ENCODE data around the gene HORMAD2. TPM values are rescaled to one million over a fixed set of nuclear protein-coding genes. Genes with fewer than 3 reads are reported as not detected.

The HORMAD2 gene
- total RNA-seq, 1 donor from 2014 or later: not detected

GRCh38 chr22:30206944-30207343 is 126.7 kb downstream of the HORMAD2 start:
- Mint-ChIP-seq H3K27ac (peak overlapping the region; percentile 86), H3K4me1 (ENCODE audit: unreplicated experiment) (peaks cover 51% of the 10 kb centered on the region), H3K4me3 (no peak overlapping the region), H3K36me3 (no peaks in the 10 kb centered on the region), H3K27me3 (peaks cover 7% of the 10 kb centered on the region), H3K9me3 (no peaks in the 10 kb centered on the region)
- no peak for TF ChIP-seq CTCF (conservative IDR thresholded peaks at IDR 0.05)
- no peak for DNase-seq (ENCODE audit: extremely low spot score, unreplicated experiment)

GRCh38 chr22:30208631-30209603 is 128.7 kb downstream of the HORMAD2 start:
- H3K27me3 Mint-ChIP-seq: peaks cover 13% of the 10 kb centered on the region
- no peak for DNase-seq (ENCODE audit: extremely low spot score, unreplicated experiment)
- H3K27ac Mint-ChIP-seq: peak overlapping the region; percentile 58

GRCh38 chr22:30209642-30210041 is 129.4 kb downstream of the HORMAD2 start:
- Mint-ChIP-seq H3K9me3 (no peaks in the 10 kb centered on the region), H3K27ac (peak overlapping the region; percentile 73), H3K36me3 (no peaks in the 10 kb centered on the region), H3K4me1 (ENCODE audit: unreplicated experiment) (peaks cover 44% of the 10 kb centered on the region), H3K4me3 (no peak overlapping the region), H3K27me3 (peaks cover 13% of the 10 kb centered on the region)
- no peak for DNase-seq (ENCODE audit: extremely low spot score, unreplicated experiment)
- no peak for TF ChIP-seq CTCF (conservative IDR thresholded peaks at IDR 0.05)

More at GRCh38 chr22:30208631-30209603, 128.7 kb downstream of the HORMAD2 start:
- no peak for TF ChIP-seq CTCF (conservative IDR thresholded peaks at IDR 0.05)
- Mint-ChIP-seq H3K36me3 (no peaks in the 10 kb centered on the region), H3K4me3 (no peak overlapping the region), H3K9me3 (no peaks in the 10 kb centered on the region), H3K4me1 (ENCODE audit: unreplicated experiment) (peaks cover 48% of the 10 kb centered on the region)

GRCh38 chr22:30210235-30210909 is 130.1 kb downstream of the HORMAD2 start:
- H3K36me3 Mint-ChIP-seq: no peaks in the 10 kb centered on the region
- peak overlapping the region; percentile 73 for H3K27ac Mint-ChIP-seq
- peaks cover 43% of the 10 kb centered on the region for H3K4me1 Mint-ChIP-seq (ENCODE audit: unreplicated experiment)
- H3K27me3 Mint-ChIP-seq: peaks cover 19% of the 10 kb centered on the region
- peak overlapping the region; percentile 63 for H3K4me3 Mint-ChIP-seq
- H3K9me3 Mint-ChIP-seq: no peaks in the 10 kb centered on the region
- no peak for TF ChIP-seq CTCF (conservative IDR thresholded peaks at IDR 0.05)
- no peak for DNase-seq (ENCODE audit: extremely low spot score, unreplicated experiment)

GRCh38 chr22:30211124-30211820 is 131.0 kb downstream of the HORMAD2 start:
- Mint-ChIP-seq H3K9me3 (no peaks in the 10 kb centered on the region), H3K27ac (no peak overlapping the region), H3K4me3 (no peak overlapping the region), H3K36me3 (no peaks in the 10 kb centered on the region), H3K4me1 (ENCODE audit: unreplicated experiment) (peaks cover 40% of the 10 kb centered on the region), H3K27me3 (peaks cover 25% of the 10 kb centered on the region)
- no peak for TF ChIP-seq CTCF (conservative IDR thresholded peaks at IDR 0.05)
- no peak for DNase-seq (ENCODE audit: extremely low spot score, unreplicated experiment)
